IMR-90 (cell line): ENCODE data around the gene RAD51D.

ENCODE experiments used
- NFE2L2 ChIP-seq: fragments of 150-350 bp; IDR thresholded peaks from 2 replicates; pipeline ENCODE4 v1.6.1; 2016; ENCODE audit warnings: low read depth, mild to moderate bottlenecking, low read length
- TF ChIP-seq, protein P1 (sequence below): conservative IDR thresholded peaks from 2 replicates; pipeline ENCODE4 v1.5.1; 2012; ENCODE audit warnings: mild to moderate bottlenecking, low read depth, low read length, improper control_type of control experiment

DNA sequence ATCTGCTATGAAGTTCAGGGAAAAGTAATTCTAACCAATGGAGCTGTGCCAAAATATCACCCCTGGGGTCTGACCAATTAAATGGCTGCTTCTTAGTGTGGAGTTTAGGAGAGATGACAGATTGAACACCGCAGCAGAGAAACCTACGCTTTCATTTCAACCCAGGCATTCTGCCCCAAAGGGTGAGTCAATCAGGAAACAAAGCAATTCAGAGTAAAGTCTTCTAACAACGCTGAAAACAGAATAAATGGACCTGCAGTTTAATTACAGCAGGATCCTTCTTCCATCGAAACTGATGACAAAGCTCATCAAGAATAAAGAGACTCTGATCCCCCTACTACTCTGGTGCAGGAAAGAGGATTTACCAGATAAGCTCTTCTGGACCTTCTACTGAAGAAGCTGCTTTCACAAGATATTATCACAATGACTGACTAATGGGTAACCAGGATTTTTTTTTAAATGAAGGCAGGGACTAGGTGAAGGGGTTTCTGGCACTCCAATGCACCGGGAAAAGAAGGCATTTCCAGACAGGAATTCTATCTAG lies 72.8 kb downstream of the RAD51D start:
- TF ChIP-seq, protein P1, sequence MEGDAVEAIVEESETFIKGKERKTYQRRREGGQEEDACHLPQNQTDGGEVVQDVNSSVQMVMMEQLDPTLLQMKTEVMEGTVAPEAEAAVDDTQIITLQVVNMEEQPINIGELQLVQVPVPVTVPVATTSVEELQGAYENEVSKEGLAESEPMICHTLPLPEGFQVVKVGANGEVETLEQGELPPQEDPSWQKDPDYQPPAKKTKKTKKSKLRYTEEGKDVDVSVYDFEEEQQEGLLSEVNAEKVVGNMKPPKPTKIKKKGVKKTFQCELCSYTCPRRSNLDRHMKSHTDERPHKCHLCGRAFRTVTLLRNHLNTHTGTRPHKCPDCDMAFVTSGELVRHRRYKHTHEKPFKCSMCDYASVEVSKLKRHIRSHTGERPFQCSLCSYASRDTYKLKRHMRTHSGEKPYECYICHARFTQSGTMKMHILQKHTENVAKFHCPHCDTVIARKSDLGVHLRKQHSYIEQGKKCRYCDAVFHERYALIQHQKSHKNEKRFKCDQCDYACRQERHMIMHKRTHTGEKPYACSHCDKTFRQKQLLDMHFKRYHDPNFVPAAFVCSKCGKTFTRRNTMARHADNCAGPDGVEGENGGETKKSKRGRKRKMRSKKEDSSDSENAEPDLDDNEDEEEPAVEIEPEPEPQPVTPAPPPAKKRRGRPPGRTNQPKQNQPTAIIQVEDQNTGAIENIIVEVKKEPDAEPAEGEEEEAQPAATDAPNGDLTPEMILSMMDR, result no peak
- TF ChIP-seq NFE2L2, result no peak
